Left ventricle myocardium inferior (tissue), 1 donor: ENCODE results near the gene MAPK8IP3. TPM values are rescaled to one million over a fixed set of nuclear protein-coding genes. Genes with fewer than 3 reads are reported as not detected.

Source experiments
- DNase-seq: peaks from one replicate; pipeline ENCODE4 v3.0.0-alpha.2; 2020
- H3K27ac ChIP-seq: fragments of 200-600 bp; replicated peaks from 2 replicates; pipeline ENCODE4 v1.8.0; 2021
- H3K27me3 ChIP-seq: fragments of 200-600 bp; 2 replicates; pipeline ENCODE4 v1.8.0; 2021; ENCODE audit warnings: low read depth
- H3K36me3 ChIP-seq: fragments of 200-600 bp; 2 replicates; pipeline ENCODE4 v1.8.0; 2021
- H3K4me1 ChIP-seq: fragments of 200-600 bp; 2 replicates; pipeline ENCODE4 v1.8.0; 2021
- H3K4me3 ChIP-seq: fragments of 200-600 bp; 2 replicates; pipeline ENCODE4 v1.8.0; 2021; ENCODE audit warnings: mild to moderate bottlenecking, moderate library complexity
- H3K9me3 ChIP-seq: fragments of 200-600 bp; replicated peaks from 2 replicates; pipeline ENCODE4 v1.8.0; 2021
- intact Hi-C: fragments of 100-400 bp; cut with micrococcal nuclease; formaldehyde crosslinking; loops from one replicate; pipeline ENCODE4 v1.11.0; 2022
- total RNA-seq: library from RNA; stranded (reverse); fragmentation: NEBNext Ultra II Directional; extraction: Animal tissue kit (Norgen Biotek cat#: 25700); gene quantifications from one replicate; pipeline ENCODE4 v1.2.1, GENCODE V29; 2021
- TF ChIP-seq, protein P1 (sequence below): fragments of 200-600 bp; IDR thresholded peaks from 2 replicates; pipeline ENCODE4 v1.8.0; 2021; ENCODE audit warnings: antibody characterized with exemption, mild to moderate bottlenecking, borderline replicate concordance
- donor health status: DM: no; HTN: yes; CAD: no; lungs with severe emphysema.

The MAPK8IP3 gene
- total RNA-seq, 1 donor from 2014 or later, result 56.0 TPM

- no peak for DNase-seq
- Histone ChIP-seq H3K27me3 (no peaks in the 10 kb centered on the region), H3K36me3 (peaks cover 81% of the 10 kb centered on the region), H3K9me3 (no peaks in the 10 kb centered on the region), H3K27ac (no peak overlapping the region), H3K4me3 (no peak overlapping the region), H3K4me1 (peaks cover 11% of the 10 kb centered on the region)
- TF ChIP-seq, protein P1, sequence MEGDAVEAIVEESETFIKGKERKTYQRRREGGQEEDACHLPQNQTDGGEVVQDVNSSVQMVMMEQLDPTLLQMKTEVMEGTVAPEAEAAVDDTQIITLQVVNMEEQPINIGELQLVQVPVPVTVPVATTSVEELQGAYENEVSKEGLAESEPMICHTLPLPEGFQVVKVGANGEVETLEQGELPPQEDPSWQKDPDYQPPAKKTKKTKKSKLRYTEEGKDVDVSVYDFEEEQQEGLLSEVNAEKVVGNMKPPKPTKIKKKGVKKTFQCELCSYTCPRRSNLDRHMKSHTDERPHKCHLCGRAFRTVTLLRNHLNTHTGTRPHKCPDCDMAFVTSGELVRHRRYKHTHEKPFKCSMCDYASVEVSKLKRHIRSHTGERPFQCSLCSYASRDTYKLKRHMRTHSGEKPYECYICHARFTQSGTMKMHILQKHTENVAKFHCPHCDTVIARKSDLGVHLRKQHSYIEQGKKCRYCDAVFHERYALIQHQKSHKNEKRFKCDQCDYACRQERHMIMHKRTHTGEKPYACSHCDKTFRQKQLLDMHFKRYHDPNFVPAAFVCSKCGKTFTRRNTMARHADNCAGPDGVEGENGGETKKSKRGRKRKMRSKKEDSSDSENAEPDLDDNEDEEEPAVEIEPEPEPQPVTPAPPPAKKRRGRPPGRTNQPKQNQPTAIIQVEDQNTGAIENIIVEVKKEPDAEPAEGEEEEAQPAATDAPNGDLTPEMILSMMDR, result no peak
- intact Hi-C loops, result no loop called here
Measured at GRCh38 chr16:1662543-1662942, 43.5 kb upstream of the MAPK8IP3 start.

- TF ChIP-seq, protein P1, result no peak
- H3K4me1 ChIP-seq, result no peaks in the 10 kb centered on the region
- H3K4me3 ChIP-seq, result no peak overlapping the region
- no peaks in the 10 kb centered on the region for H3K9me3 ChIP-seq
- H3K27me3 ChIP-seq, result no peaks in the 10 kb centered on the region
- intact Hi-C loops, result no loop called here
- H3K36me3 ChIP-seq, result peaks cover 96% of the 10 kb centered on the region
- H3K27ac ChIP-seq, result no peak overlapping the region
- DNase-seq, result no peak
Measured at GRCh38 chr16:1665829-1666228, 40.2 kb upstream of the MAPK8IP3 start.

DNA sequence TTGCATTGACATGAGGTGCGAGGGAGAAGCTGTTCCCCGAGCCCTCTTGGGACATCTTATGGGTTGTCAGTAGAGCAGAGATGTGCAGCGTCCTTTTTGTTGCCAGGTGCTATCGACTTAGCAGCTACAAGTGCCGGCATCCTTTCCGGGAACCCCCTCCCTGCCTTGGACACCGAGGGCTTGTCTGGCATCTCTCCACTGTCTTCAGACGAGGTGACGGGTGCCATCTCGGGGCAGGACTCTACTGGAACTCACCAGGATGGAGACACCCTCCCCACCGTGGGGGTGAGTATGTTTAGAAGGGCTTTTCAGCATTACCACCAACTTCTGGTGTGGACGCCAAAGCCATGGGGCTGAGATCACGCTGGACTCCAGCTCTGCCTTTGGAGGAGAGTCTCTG lies 39.7 kb upstream of the MAPK8IP3 start:
- Histone ChIP-seq H3K4me1 (no peaks in the 10 kb centered on the region), H3K9me3 (no peaks in the 10 kb centered on the region), H3K36me3 (peaks cover 98% of the 10 kb centered on the region), H3K4me3 (no peak overlapping the region), H3K27ac (no peak overlapping the region), H3K27me3 (no peaks in the 10 kb centered on the region)
- DNase-seq, result no peak
- TF ChIP-seq, protein P1, result no peak
- intact Hi-C loops, result no loop called here

DNA sequence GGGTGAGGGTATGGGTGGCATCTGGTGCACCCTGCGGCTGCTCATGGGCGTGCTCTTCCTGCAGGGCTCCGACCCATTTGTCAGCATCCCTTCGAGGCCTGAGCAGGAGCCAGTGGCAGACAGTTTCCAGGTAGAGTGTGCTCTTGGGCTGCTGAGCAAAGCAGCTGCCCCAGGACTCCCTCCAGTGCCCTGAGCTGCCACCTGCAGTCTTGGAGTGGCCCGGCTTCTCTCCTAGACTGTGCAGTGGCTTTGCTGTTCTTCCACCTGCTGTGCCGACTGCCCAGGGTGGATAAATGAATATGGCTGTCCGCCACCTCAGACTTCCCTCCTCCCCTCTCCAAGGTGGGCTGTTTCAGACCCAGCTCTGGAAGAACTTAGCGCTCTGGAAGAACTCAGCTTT lies 38.7 kb upstream of the MAPK8IP3 start:
- intact Hi-C loops, result no loop called here
- H3K36me3 ChIP-seq, result peaks cover 99% of the 10 kb centered on the region
- DNase-seq, result no peak
- no peaks in the 10 kb centered on the region for H3K9me3 ChIP-seq
- no peaks in the 10 kb centered on the region for H3K27me3 ChIP-seq
- H3K4me3 ChIP-seq, result no peak overlapping the region
- TF ChIP-seq, protein P1, result no peak
- no peaks in the 10 kb centered on the region for H3K4me1 ChIP-seq
- no peak overlapping the region for H3K27ac ChIP-seq

DNA sequence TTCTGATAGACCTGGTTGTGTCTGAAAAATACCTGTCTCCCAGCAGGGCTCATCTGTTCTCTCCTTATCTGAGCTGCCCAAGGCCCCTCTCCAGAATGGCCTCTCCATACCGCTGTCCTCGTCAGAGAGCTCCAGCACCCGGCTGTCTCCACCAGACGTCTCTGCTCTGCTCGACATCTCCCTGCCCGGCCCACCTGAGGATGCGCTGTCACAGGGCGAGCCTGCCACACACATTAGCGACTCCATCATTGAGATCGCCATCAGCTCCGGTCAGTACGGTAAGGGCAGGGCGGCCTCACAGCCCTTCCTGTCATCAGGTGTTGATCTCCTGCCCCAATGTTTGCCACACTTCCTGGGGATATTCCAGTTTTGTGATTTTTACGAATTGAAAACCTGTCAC lies 38.1 kb upstream of the MAPK8IP3 start:
- Histone ChIP-seq H3K27me3 (no peaks in the 10 kb centered on the region), H3K9me3 (no peaks in the 10 kb centered on the region), H3K36me3 (peaks cover 99% of the 10 kb centered on the region), H3K27ac (no peak overlapping the region), H3K4me1 (no peaks in the 10 kb centered on the region), H3K4me3 (no peak overlapping the region)
- no peak for DNase-seq
- TF ChIP-seq, protein P1, result no peak
- intact Hi-C loops, result no loop called here
